Tibial artery (tissue), 4 donors: ENCODE measurements around the gene CEP350.

Experiments used
- DNase-seq, 2 donors: peaks; one replicate each; pipeline ENCODE4 v3.0.0-alpha.2; 2019
- H3K27ac ChIP-seq, 2 donors: fragments of 200-600 bp; sonication (generic) in 1 of 2; 1 replicate in 1 of 2; 2 replicates in 1 of 2; pipeline ENCODE4 v1.5.1; 2018 to 2019; ENCODE audit warnings: mild to moderate bottlenecking in 1 of 2
- H3K27me3 ChIP-seq, 2 donors: fragments of 200-600 bp; sonication (generic) in 1 of 2; one replicate each; pipeline versions ENCODE4 v1.5.1 to v1.6.0; 2016 to 2019
- H3K36me3 ChIP-seq, 3 donors: fragments of 200-600 bp; sonication (generic) in 2 of 3; one replicate each; pipeline ENCODE4 v1.5.1; 2016 to 2019; ENCODE audit warnings: mild to moderate bottlenecking in 2 of 3
- H3K4me1 ChIP-seq, 4 donors: fragments of 200-600 bp; sonication (generic) in 2 of 4; 1 replicate in 3 of 4; 2 replicates in 1 of 4; pipeline ENCODE4 v1.5.1; 2016 to 2019
- H3K4me3 ChIP-seq, 2 donors: fragments of 200-600 bp; sonication (generic) in 1 of 2; 1 replicate in 1 of 2; 2 replicates in 1 of 2; pipeline ENCODE4 v1.5.1; 2018 to 2019; ENCODE audit warnings: mild to moderate bottlenecking in 2 of 2
- H3K9me3 ChIP-seq, 3 donors: fragments of 200-600 bp; sonication (generic) in 1 of 3; one replicate each; pipeline ENCODE4 v1.5.1; 2016 to 2019
- CTCF ChIP-seq, 2 experiments: fragments of 200-600 bp in 1 of 2; fragments of 450-650 bp in 1 of 2; IDR thresholded peaks; one replicate each; pipeline ENCODE4 v1.5.1; 2017 to 2019; ENCODE audit warnings: antibody characterized with exemption in 2 of 2, mild to moderate bottlenecking in 1 of 2, moderate library complexity in 1 of 2
- intact Hi-C: fragments of 100-400 bp; cut with DNase I; formaldehyde crosslinking; loops from one replicate; pipeline ENCODE4 v1.15.0; 2023; ENCODE audit warnings: low total_unique reads

Gene CEP350

GRCh38 chr1:180156201-180156600, 201.6 kb downstream of the CEP350 start:
- Histone ChIP-seq H3K9me3 (no peaks in the 10 kb centered on the region), H3K4me3 (peak overlapping the region; percentile 81 to 95), H3K36me3 (no peaks in the 10 kb centered on the region), H3K4me1 (peaks cover 0 to 31% (median 17%) of the 10 kb centered on the region in 4 donors), H3K27me3 (no peaks in the 10 kb centered on the region), H3K27ac (no peak overlapping the region)
- TF ChIP-seq CTCF (IDR thresholded peaks at IDR 0.05) = no peak
- no peak for DNase-seq
- intact Hi-C loops = loop anchor here (10.0 kb wide), 1 partner anchor 271 kb away; the partner anchor contains the start of gene TOR1AIP1

GRCh38 chr1:180156631-180157091, 202.1 kb downstream of the CEP350 start:
- H3K4me3 ChIP-seq = no peak overlapping the region
- intact Hi-C loops = loop anchor here (10.0 kb wide), 1 partner anchor 272 kb away; the partner anchor contains the start of gene TOR1AIP1
- H3K27me3 ChIP-seq = no peaks in the 10 kb centered on the region
- no peaks in the 10 kb centered on the region for H3K9me3 ChIP-seq
- H3K36me3 ChIP-seq = no peaks in the 10 kb centered on the region
- H3K4me1 ChIP-seq = peaks cover 0 to 31% (median 17%) of the 10 kb centered on the region in 4 donors
- TF ChIP-seq CTCF (IDR thresholded peaks at IDR 0.05) = no peak
- no peak for DNase-seq
- H3K27ac ChIP-seq = no peak overlapping the region

- DNase-seq = no peak
- Histone ChIP-seq H3K27me3 (no peaks in the 10 kb centered on the region), H3K36me3 (no peaks in the 10 kb centered on the region), H3K4me3 (no peak overlapping the region), H3K9me3 (no peaks in the 10 kb centered on the region), H3K4me1 (peaks cover 0 to 31% (median 17%) of the 10 kb centered on the region in 4 donors), H3K27ac (no peak overlapping the region)
- TF ChIP-seq CTCF (IDR thresholded peaks at IDR 0.05) = no peak
- intact Hi-C loops = loop anchor here (10.0 kb wide), 1 partner anchor 272 kb away; the partner anchor contains the start of gene TOR1AIP1
These were observed 202.5 kb downstream of the CEP350 start for GRCh38 chr1:180157108-180157507.

GRCh38 chr1:180157576-180158057, 203.0 kb downstream of the CEP350 start:
- Histone ChIP-seq H3K36me3 (no peaks in the 10 kb centered on the region), H3K4me1 (peaks cover 0 to 31% (median 17%) of the 10 kb centered on the region in 4 donors), H3K4me3 (no peak overlapping the region), H3K27ac (no peak overlapping the region), H3K9me3 (no peaks in the 10 kb centered on the region), H3K27me3 (no peaks in the 10 kb centered on the region)
- intact Hi-C loops = loop anchor here (10.0 kb wide), 1 partner anchor 273 kb away; the partner anchor contains the start of gene TOR1AIP1
- TF ChIP-seq CTCF (IDR thresholded peaks at IDR 0.05) = no peak
- no peak for DNase-seq

- Histone ChIP-seq H3K4me3 (no peak overlapping the region), H3K36me3 (no peaks in the 10 kb centered on the region), H3K27me3 (no peaks in the 10 kb centered on the region), H3K4me1 (peaks cover 0 to 31% (median 17%) of the 10 kb centered on the region in 4 donors), H3K27ac (no peak overlapping the region), H3K9me3 (no peaks in the 10 kb centered on the region)
- no peak for DNase-seq
- no peak for TF ChIP-seq CTCF (IDR thresholded peaks at IDR 0.05)
- intact Hi-C loops = loop anchor here (10.0 kb wide), 1 partner anchor 274 kb away; the partner anchor contains the start of gene TOR1AIP1
These were observed 203.8 kb downstream of the CEP350 start for GRCh38 chr1:180158149-180159147.
